HCT116 (cell line): ENCODE results near the gene GRIN1. TPM values are rescaled to one million over a fixed set of nuclear protein-coding genes. Genes with fewer than 3 reads are reported as not detected.

Experiments used
- ATAC-seq: fragments of 200-7000 bp; cut with Tn5 transposase; 2 replicates; pipeline ENCODE4 v1.9.1; 2020; ENCODE audit warnings: mild to moderate bottlenecking, moderate library complexity
- BruUV-seq: library from RNA; stranded (reverse); fragments of 400-500 nt; replicated peaks from 2 replicates; lab custom pipeline; 2021; lab: Mats Ljungman, UMichigan
- CTCF ChIA-PET: fragments of 300-600 bp; sonication (Branson Sonifier 250); formaldehyde crosslinking; loops from one replicate; lab custom pipeline; 2021; ENCODE audit warnings: antibody characterized with exemption; lab: Charles Lee
- POLR2A ChIA-PET: fragments of 300-600, 350-600 bp; sonication (Branson Sonifier 250); formaldehyde crosslinking; loops from one replicate; lab custom pipeline; 2021; ENCODE audit warnings: antibody characterized with exemption; lab: Charles Lee
- RAD21 ChIA-PET, 2 experiments: fragments of 300-600 bp; sonication (Branson Sonifier 250); formaldehyde crosslinking; loops; one replicate each; lab custom pipeline; 2023; ENCODE audit warnings: low total read pairs in 2 of 2; ENCODE audit not compliant: uncharacterized antibody in 2 of 2, unreplicated experiment in 2 of 2, low non-redundant PET in 1 of 2; lab: Charles Lee
- DNase-seq: peaks from one replicate; pipeline ENCODE4 v3.0.0-alpha.2; 2010; ENCODE audit warnings: low read depth, low spot score
- H2AFZ ChIP-seq: fragments of 200-600 bp; shearing (Covaris generic), sonication (generic); 2 replicates; pipeline ENCODE4 v1.6.1; 2017; ENCODE audit warnings: low read depth, mixed run types, mixed read lengths, antibody characterized with exemption, low read length; ENCODE audit not compliant: poor library complexity, severe bottlenecking
- H3K27ac ChIP-seq: 2 replicates; pipeline ENCODE4 v1.5.1; 2012; ENCODE audit warnings: low read depth, low read length
- H3K27me3 ChIP-seq: fragments of 200-600 bp; sonication (generic); 2 replicates; pipeline ENCODE4 v1.6.1; 2016; ENCODE audit warnings: mixed run types, low read length, mixed read lengths; ENCODE audit not compliant: insufficient read depth
- H3K36me3 ChIP-seq, 2 experiments: fragments of 200-500 bp in 1 of 2; fragments of 200-600 bp in 1 of 2; sonication (Bioruptor generic) in 1 of 2; sonication (generic) in 1 of 2; 2 replicates each; pipeline versions ENCODE4 v1.5.1 to v1.6.1; 2014 to 2016; ENCODE audit warnings: low read length in 2 of 2, inconsistent platforms in 1 of 2, mixed read lengths in 1 of 2, mixed run types in 1 of 2; ENCODE audit not compliant: insufficient read depth in 2 of 2, control insufficient read depth in 1 of 2
- H3K4me1 ChIP-seq, 2 experiments: fragments of 200-600 bp in 1 of 2; sonication (generic) in 1 of 2; 2 replicates each; pipeline versions ENCODE4 v1.5.1 to v1.6.1; 2012 to 2017; ENCODE audit warnings: low read length in 2 of 2, inconsistent platforms in 1 of 2, mild to moderate bottlenecking in 1 of 2, mixed read lengths in 1 of 2, mixed run types in 1 of 2, moderate library complexity in 1 of 2; ENCODE audit not compliant: insufficient read depth in 2 of 2, control insufficient read depth in 1 of 2
- H3K4me2 ChIP-seq: fragments of 200-600 bp; sonication (generic); 2 replicates; pipeline ENCODE4 v1.6.1; 2017; ENCODE audit warnings: mixed run types, low read length, mixed read lengths
- H3K4me3 ChIP-seq, 2 experiments: fragments of 200-600 bp in 1 of 2; sonication (generic) in 1 of 2; replicated peaks in 1 of 2; 2 replicates each; pipeline ENCODE4 v1.5.1; 2011 to 2016; ENCODE audit warnings: low read length in 2 of 2, control low read depth in 1 of 2, low read depth in 1 of 2, mild to moderate bottlenecking in 1 of 2, mixed read lengths in 1 of 2, mixed run types in 1 of 2
- H3K79me2 ChIP-seq: fragments of 200-600 bp; sonication (generic); 2 replicates; pipeline ENCODE4 v1.6.1; 2017; ENCODE audit warnings: mild to moderate bottlenecking, mixed run types, low read length, moderate library complexity, mixed read lengths; ENCODE audit not compliant: insufficient read depth
- H3K9ac ChIP-seq: fragments of 200-600 bp; sonication (generic); 2 replicates; pipeline ENCODE4 v1.6.1; 2016; ENCODE audit warnings: low read length, mixed read lengths
- H3K9me2 ChIP-seq: fragments of 200-600 bp; sonication (generic), shearing (Covaris generic); 2 replicates; pipeline ENCODE4 v1.6.1; 2017; ENCODE audit warnings: mixed run types, mild to moderate bottlenecking, moderate library complexity; ENCODE audit not compliant: insufficient read depth
- H3K9me3 ChIP-seq, 2 experiments: fragments of 200-500 bp in 1 of 2; fragments of 200-600 bp in 1 of 2; sonication (Bioruptor generic) in 1 of 2; sonication (generic) in 1 of 2; 2 replicates each; pipeline ENCODE4 v1.6.1; 2014 to 2017; ENCODE audit warnings: low read length in 2 of 2, mixed read lengths in 2 of 2, inconsistent platforms in 1 of 2, low read depth in 1 of 2, mild to moderate bottlenecking in 1 of 2, mixed run types in 1 of 2, moderate library complexity in 1 of 2; ENCODE audit not compliant: control insufficient read depth in 1 of 2, insufficient read depth in 1 of 2
- H4K20me1 ChIP-seq: fragments of 200-600 bp; sonication (generic), shearing (Covaris generic); 2 replicates; pipeline ENCODE4 v1.6.1; 2017; ENCODE audit warnings: mixed run types, mild to moderate bottlenecking, moderate library complexity; ENCODE audit not compliant: insufficient read depth
- JUND ChIP-seq: IDR thresholded peaks from 2 replicates; pipeline ENCODE4 v1.6.1; 2012
- intact Hi-C: fragments of 100-400 bp; cut with micrococcal nuclease; formaldehyde crosslinking; loops from 2 replicates; pipeline ENCODE4 v1.10.0; 2022
- total RNA-seq: library from RNA; stranded (reverse); gene quantifications from one replicate; pipeline ENCODE4 v1.2.1, GENCODE V29; 2021; ENCODE audit not compliant: unreplicated experiment
- TF ChIP-seq, protein P1 (sequence below), 3 experiments: fragments of 200-600 bp in 1 of 3; sonication (generic) in 1 of 3; IDR thresholded peaks in 2 of 3; conservative IDR thresholded peaks in 1 of 3; 2 replicates each; pipeline ENCODE4 v1.5.1; 2012 to 2017; ENCODE audit warnings: low read depth in 2 of 3, low read length in 2 of 3, antibody characterized with exemption in 1 of 3, borderline replicate concordance in 1 of 3, control low read depth in 1 of 3, mild to moderate bottlenecking in 1 of 3, mixed read lengths in 1 of 3, mixed run types in 1 of 3, moderate library complexity in 1 of 3; ENCODE audit not compliant: insufficient read depth in 1 of 3

GRIN1 gene
- total RNA-seq, 1 experiment from 2014 or later = 23.1 TPM

- no peak overlapping the region for H3K9ac ChIP-seq
- peaks cover 0 to 15% of the 10 kb centered on the region in 2 experiments; a peak in 2 of 4 replicates for H3K4me1 ChIP-seq
- H3K4me3 ChIP-seq = no peak overlapping the region
- no peaks in the 10 kb centered on the region for H3K9me3 ChIP-seq
- TF ChIP-seq JUND = no peak
- TF ChIP-seq, protein P1, sequence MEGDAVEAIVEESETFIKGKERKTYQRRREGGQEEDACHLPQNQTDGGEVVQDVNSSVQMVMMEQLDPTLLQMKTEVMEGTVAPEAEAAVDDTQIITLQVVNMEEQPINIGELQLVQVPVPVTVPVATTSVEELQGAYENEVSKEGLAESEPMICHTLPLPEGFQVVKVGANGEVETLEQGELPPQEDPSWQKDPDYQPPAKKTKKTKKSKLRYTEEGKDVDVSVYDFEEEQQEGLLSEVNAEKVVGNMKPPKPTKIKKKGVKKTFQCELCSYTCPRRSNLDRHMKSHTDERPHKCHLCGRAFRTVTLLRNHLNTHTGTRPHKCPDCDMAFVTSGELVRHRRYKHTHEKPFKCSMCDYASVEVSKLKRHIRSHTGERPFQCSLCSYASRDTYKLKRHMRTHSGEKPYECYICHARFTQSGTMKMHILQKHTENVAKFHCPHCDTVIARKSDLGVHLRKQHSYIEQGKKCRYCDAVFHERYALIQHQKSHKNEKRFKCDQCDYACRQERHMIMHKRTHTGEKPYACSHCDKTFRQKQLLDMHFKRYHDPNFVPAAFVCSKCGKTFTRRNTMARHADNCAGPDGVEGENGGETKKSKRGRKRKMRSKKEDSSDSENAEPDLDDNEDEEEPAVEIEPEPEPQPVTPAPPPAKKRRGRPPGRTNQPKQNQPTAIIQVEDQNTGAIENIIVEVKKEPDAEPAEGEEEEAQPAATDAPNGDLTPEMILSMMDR (IDR thresholded peaks at IDR 0.05 in 2 of 3, conservative IDR thresholded peaks at IDR 0.05 in 1 of 3; ENCODE audit: borderline replicate concordance in 1 of 3, insufficient read depth in 1 of 3, low read depth in 2 of 3, low read length in 2 of 3) = peak in 2 of 3 experiments; percentile 36 to 37; a peak in 3 of 6 replicates
- BruUV-seq = no TSS peak
- intact Hi-C loops = no loop called here
- no peaks in the 10 kb centered on the region for H3K79me2 ChIP-seq
- no peaks in the 10 kb centered on the region for H4K20me1 ChIP-seq
- ATAC-seq (peak; percentile 51), DNase-seq (no peak)
- H3K4me2 ChIP-seq = no peak overlapping the region
- H3K27me3 ChIP-seq = no peaks in the 10 kb centered on the region
- peaks cover 0 to 3% of the 10 kb centered on the region in 2 experiments; a peak in 2 of 4 replicates for H3K36me3 ChIP-seq
- no peaks in the 10 kb centered on the region for H3K9me2 ChIP-seq
- POLR2A ChIA-PET = interaction anchor here (0.7 to 1.5 kb wide), 3 partner anchors 8 to 26 kb away, joined by 3 to 4 read pairs (median 4); no protein-coding TSS in a partner anchor
- H2AFZ ChIP-seq = no peak overlapping the region
- RAD21 ChIA-PET = no interaction called here
- H3K27ac ChIP-seq = no peak overlapping the region; the same call in 1 of the 2 replicates
- CTCF ChIA-PET = no interaction called here
These were observed 37.6 kb downstream of the GRIN1 start for GRCh38 chr9:137176302-137177182.
